GM21786 (cell line): ENCODE data around the gene SIX2.

ENCODE experiments used
- ATAC-seq: cut with Tn5 transposase; IDR thresholded peaks from one replicate; pipeline ENCODE4 v1.9.1; 2021; ENCODE audit not compliant: unreplicated experiment

SIX2 gene

DNA sequence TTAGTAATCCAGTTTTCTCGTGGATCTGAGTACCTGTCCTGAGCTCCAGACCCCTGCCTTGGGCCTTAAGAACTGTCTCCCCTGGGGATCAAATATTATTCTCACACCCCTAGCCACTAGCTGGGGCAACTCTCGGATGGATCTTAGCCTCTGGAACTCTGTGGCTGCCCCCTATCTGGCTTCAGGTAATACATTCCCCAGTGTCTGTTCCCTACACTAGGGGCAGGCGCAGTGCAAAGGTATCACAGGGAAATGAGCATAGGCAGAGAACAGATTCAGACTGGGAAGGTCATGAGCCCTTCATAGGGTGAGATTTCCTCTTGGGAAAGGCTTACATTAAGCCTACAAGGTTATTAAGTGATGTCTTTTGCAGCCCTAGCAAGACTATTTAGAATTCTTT lies 11.2 kb upstream of the SIX2 start:
- ATAC-seq: no peak

GRCh38 chr2:45018023-45018422 lies 8.8 kb upstream of the SIX2 start:
- no peak for ATAC-seq

GRCh38 chr2:45014831-45015230 lies 5.6 kb upstream of the SIX2 start:
- ATAC-seq: no peak

GRCh38 chr2:45014016-45014702 lies 4.9 kb upstream of the SIX2 start:
- no peak for ATAC-seq

DNA sequence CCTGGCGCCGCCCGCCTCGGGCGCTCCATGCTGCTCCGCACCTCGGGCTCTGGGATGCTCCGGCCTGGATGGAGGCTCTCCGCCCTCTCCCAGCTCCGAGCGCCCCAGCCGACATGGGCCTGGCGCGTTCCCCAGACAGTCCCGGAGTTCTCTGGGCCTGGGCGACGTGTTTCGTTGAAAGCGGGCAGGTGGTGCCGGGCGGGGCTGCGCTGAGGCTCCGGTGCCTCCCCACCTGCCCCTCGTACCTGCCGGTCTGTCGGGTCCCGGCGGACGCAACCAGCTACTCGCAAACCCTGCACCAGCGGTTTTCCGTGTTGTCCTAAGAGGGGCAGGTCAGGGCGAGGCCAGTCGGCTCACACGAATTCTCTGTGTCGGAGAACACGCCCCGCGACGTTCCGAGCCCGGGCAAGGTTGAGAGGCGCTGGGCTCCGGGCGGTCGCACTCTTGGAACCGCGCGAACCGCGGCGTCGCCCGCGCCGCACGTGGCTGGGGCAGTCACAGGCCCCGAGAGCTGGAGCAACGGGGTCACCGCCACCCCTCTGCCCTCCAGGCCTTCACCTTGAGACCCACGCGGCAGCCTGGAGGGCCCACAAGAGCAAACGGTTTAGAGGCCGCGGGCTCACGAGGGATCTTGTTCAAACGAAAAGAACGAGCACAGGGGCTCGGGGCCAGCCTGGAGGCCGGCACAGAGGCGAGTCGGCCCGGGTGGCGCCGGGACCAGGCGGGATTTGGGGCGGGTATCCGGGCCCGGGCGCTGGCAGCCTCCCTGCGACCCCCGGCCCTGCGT lies 4.2 kb upstream of the SIX2 start:
- ATAC-seq: no peak

GRCh38 chr2:45012733-45013132 lies 3.5 kb upstream of the SIX2 start:
- ATAC-seq: no peak

DNA sequence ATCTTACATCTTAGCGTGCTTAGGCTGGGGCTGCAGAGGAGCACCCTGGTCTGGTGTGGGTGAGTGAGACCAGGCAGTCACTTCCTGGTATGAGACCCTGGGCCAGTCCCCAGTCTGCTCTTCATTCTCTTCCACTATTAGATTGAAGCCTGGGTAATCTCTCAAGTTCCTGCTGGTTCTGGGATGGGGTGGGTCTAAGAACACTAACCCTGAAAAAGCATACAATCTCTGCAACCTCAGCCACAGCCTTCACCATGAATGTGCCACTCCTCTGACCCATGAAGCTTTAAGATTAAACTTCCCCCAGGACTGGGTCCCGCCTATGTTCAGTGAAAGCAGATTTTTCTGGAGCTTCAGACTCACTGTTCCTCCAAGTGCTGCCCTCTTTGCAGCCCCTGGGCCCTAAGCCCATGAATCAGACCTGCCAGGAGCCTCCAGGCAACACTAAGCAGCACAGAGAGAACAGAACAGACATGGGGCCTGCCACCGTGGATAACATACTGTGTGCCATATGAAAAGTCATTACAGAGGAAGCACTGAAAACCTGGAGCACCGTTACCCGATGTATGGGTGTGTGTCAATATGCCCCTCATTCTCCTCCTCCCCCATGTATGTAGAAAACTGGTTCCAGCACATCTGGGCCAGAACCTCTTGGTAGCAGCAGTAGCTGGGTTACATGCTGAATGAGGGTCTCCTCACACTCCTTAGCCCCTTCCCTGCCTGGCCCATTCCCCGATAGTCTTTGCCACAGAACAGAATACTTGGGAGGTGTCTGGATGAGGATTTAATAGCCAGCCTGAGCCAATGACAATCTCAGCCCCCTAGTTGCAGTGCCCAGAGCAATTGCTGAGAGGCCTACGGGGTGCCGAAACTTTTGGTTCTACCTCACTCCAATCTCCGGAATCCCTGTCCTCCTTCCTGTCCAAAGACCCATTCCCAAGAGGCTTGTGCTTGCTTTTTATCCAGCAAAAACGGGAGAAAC lies 2.7 kb upstream of the SIX2 start:
- ATAC-seq: no peak

GRCh38 chr2:45011121-45011520 lies 1.9 kb upstream of the SIX2 start:
- ATAC-seq: no peak

DNA sequence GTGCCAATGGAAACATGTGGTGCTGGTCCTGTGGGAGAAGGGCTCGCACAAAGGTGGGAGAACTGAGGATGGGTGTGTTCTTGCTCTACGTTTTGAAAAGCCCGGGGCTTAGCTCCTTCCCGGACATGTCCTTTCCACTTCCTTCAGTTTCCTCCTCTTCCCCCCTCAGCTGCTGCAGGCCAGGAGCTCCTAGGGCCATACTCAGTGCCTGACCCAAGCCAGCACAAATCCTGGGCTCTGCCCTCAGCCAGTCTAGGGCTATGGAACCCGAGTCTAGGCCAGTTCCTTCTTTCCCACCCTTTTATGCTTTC lies 1.4 kb upstream of the SIX2 start:
- no peak for ATAC-seq

DNA sequence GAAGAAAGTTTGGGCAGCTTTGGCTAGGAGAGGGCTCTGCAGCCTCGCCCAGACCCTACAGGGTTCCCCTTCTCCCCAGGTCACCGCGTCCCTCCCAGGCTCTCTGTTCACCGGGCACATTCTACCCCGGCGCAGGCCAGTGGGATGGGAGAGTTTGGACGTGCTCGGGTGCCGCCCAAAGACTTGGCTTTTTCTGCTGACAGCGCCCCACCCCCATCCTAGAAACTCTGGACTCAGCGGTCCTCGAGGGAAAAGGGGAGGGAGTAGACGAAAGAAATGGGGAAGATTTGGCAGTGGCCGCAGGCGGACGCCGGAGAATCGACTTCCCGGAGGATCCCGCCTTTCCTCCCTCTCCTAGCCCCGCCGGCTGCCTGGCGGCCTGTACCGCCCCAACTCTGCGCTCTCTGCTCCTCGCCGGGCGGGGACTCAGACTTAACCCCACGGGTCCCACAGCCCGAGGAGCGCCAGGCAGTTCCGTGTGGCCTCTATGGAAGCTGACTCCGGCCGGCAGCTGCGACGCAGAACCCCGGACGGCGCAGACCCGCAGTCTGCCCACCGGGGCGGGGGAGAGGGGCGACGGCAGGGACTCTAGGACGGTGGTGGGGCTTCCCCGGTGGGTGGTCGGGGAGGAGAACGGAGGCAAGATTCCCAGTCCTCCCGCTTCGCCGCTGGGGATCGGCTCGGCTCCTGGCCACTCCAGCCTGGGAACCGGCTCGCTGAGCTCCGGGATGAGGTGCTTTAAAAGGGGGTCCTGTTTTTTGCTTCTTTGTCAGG lies 863 bp upstream of the SIX2 start:
- no peak for ATAC-seq

DNA sequence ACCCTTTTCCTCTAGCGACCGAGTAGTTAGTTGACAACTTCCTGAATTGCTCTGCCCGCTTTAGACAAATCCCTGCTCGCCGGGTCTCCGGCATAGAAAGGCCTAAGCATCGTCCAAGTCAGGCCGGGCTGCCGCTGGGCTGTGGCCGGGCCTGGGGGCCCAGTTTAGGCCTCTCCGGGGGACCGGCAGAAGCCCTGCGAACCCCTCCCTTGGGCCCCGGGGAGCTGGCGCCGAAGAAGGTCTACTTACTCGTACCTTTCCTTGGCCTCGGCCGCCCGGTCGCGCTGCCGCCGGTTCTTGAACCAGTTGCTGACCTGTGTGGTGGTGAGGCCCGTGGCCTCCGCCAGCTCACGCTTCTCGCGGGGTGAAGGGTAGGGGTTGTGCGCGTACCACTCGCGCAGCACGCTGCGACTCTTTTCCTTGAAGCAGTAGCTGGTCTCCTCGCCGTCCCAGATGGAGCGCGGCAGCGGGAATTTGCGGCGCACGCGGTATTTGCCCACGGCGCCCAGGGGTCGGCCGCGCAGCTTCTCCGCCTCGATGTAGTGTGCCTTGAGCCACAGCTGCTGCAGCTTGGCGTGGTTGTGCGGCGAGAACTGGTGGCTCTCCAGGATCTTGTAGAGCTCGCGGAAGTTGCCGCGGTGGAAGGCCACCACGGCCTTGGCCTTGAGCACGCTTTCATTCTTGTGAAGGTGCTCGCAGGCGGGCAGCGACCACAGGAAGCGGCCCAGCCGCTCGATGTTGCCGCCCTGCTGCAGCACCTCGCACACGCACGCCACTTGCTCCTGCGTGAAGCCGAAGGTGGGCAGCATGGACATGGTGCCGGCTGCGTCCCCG lies 739 bp downstream of the SIX2 start:
- ATAC-seq: no peak

DNA sequence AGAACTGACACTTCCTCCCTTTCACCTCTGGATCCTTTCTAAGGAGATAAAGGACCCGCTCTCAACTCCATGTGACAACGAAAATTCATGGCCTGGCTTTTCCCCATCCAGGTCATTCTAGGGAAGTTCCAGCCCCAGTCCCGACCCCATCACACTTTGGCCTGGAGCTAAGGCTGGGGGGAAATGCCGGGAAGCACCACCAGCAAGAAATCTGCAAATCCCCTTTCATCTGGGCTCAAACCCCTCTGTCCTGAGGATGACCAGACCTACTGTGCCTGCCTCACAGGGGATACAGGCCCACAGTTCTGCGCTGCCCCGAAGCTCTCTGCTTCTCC lies 1.3 kb downstream of the SIX2 start:
- no peak for ATAC-seq

DNA sequence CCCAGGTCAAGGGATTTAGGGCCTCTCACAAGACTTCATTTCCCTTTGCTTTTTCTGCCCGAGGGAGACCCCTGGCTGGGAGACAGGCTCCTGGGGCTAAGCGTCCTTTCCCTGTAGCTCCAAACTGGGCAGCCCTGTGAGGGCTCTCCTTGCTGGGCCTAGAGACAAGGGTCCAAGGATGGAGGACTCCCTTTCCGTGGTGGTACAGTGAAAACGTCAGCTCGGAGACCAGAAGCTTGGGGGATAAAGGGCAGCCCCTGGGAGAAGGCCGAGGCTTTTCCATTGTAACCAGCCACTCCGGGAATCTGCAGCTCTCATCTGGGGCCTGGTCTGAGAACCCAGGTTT lies 2.3 kb downstream of the SIX2 start:
- no peak for ATAC-seq

DNA sequence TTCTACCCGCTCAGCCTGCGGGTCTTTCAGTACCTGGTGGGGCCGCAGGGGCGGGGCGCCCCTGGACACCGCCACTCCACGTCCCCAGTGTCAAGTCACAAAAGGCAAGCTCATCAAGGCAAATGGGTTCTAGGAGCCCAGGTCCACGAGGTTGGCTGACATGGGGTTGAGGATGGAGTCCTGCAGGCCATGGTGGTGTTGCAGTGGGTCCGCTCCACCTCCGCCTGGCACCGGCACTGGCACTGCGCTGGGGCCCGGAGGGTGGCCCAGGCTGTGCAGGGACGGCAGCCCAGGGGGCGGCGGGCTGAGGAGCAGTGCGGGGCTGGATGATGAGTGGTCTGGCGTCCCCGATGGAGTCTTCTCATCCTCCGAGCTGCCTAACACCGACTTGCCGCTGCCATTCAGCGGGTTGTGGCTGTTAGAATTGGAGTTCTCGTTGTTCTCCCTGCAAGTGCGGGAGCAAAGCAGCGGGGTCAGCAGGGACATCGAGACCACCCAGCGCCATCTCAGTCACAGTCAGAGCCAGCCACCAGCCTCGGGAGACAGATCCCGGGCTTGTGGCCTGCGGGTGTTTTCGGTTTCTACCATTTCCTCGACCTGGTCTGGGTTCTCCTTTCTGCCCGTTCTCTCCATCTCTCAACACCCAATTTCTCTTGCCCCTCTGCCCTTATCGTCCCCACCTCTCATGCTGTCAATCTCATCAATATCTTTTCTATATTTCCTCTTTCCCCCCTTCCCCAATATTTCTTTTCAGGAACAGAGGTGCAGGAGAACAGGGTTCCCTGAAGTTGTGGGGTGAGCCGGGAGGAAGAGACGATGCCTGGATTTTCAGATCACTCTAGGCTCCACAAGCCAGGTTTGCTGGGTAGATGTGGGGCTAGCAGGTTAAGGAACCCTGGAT lies 3.0 kb downstream of the SIX2 start:
- ATAC-seq: no peak

GRCh38 chr2:45005261-45006002 lies 3.8 kb downstream of the SIX2 start:
- ATAC-seq: no peak

GRCh38 chr2:45004562-45005191 lies 4.6 kb downstream of the SIX2 start:
- no peak for ATAC-seq

- no peak for ATAC-seq
These were observed 5.4 kb downstream of the SIX2 start for GRCh38 chr2:45003579-45004551.
